Chondrocyte (in vitro differentiated cells): ENCODE data around the gene SPATA6. TPM values are rescaled to one million over a fixed set of nuclear protein-coding genes. Genes with fewer than 3 reads are reported as not detected.

Source experiments
- DNase-seq: peaks from one replicate; pipeline ENCODE4 v3.0.0; 2021; ENCODE audit warnings: mixed read lengths, low spot score
- H3K27ac Mint-ChIP-seq: one replicate; pipeline ENCODE4 v1.8.0; 2021; ENCODE audit warnings: mild to moderate bottlenecking, moderate library complexity, mixed read lengths; ENCODE audit not compliant: unreplicated experiment
- H3K27me3 Mint-ChIP-seq: 2 replicates; pipeline ENCODE4 v1.8.0; 2021; ENCODE audit warnings: low read depth, mixed read lengths
- H3K36me3 Mint-ChIP-seq: 2 replicates; pipeline ENCODE4 v1.8.0; 2021; ENCODE audit warnings: low read depth, mixed read lengths
- H3K4me1 Mint-ChIP-seq: 2 replicates; pipeline ENCODE4 v1.8.0; 2021; ENCODE audit warnings: low read depth, mild to moderate bottlenecking, mixed read lengths
- H3K4me3 Mint-ChIP-seq: one replicate; pipeline ENCODE4 v1.8.0; 2021; ENCODE audit warnings: mild to moderate bottlenecking, moderate library complexity, mixed read lengths; ENCODE audit not compliant: unreplicated experiment
- H3K9me3 Mint-ChIP-seq: 2 replicates; pipeline ENCODE4 v1.8.0; 2021; ENCODE audit warnings: low read depth, mixed read lengths
- CTCF ChIP-seq: fragments of 200-600 bp; sonication (generic); IDR thresholded peaks from 2 replicates; pipeline ENCODE4 v1.5.0; 2021; ENCODE audit warnings: antibody characterized with exemption, mild to moderate bottlenecking, moderate library complexity
- total RNA-seq: library from RNA; stranded (reverse); gene quantifications from 3 replicates; pipeline ENCODE4 v1.2.1, GENCODE V29; 2021

The SPATA6 gene
- total RNA-seq, 1 donor from 2014 or later, result 3.8 TPM

- peak; percentile 95 for TF ChIP-seq CTCF
- Mint-ChIP-seq H3K9me3 (no peaks in the 10 kb centered on the region), H3K27ac (no peak overlapping the region), H3K36me3 (no peaks in the 10 kb centered on the region), H3K4me1 (peaks cover 28% of the 10 kb centered on the region), H3K27me3 (peaks cover 1% of the 10 kb centered on the region), H3K4me3 (no peak overlapping the region)
- no peak for DNase-seq
These were observed 26.2 kb upstream of the SPATA6 start for GRCh38 chr1:48498096-48498791.

- no peaks in the 10 kb centered on the region for H3K36me3 Mint-ChIP-seq
- peaks cover 39% of the 10 kb centered on the region for H3K4me1 Mint-ChIP-seq
- H3K9me3 Mint-ChIP-seq, result no peaks in the 10 kb centered on the region
- peaks cover 2% of the 10 kb centered on the region for H3K27me3 Mint-ChIP-seq
- DNase-seq, result no peak
- no peak for TF ChIP-seq CTCF
- H3K4me3 Mint-ChIP-seq, result no peak overlapping the region
- no peak overlapping the region for H3K27ac Mint-ChIP-seq
These were observed 23.9 kb upstream of the SPATA6 start for GRCh38 chr1:48495911-48496310.

- Mint-ChIP-seq H3K27ac (no peak overlapping the region), H3K36me3 (no peaks in the 10 kb centered on the region), H3K9me3 (no peaks in the 10 kb centered on the region), H3K27me3 (peaks cover 7% of the 10 kb centered on the region), H3K4me1 (peaks cover 39% of the 10 kb centered on the region), H3K4me3 (no peak overlapping the region)
- TF ChIP-seq CTCF, result no peak
- DNase-seq, result no peak
These were observed 23.2 kb upstream of the SPATA6 start for GRCh38 chr1:48495166-48495565.

- no peaks in the 10 kb centered on the region for H3K36me3 Mint-ChIP-seq
- H3K4me3 Mint-ChIP-seq, result no peak overlapping the region
- DNase-seq, result no peak
- H3K9me3 Mint-ChIP-seq, result no peaks in the 10 kb centered on the region
- no peak for TF ChIP-seq CTCF
- H3K27me3 Mint-ChIP-seq, result peaks cover 7% of the 10 kb centered on the region
- peaks cover 39% of the 10 kb centered on the region for H3K4me1 Mint-ChIP-seq
- H3K27ac Mint-ChIP-seq, result peak overlapping the region; percentile 88
These were observed 22.2 kb upstream of the SPATA6 start for GRCh38 chr1:48493970-48494769.

- H3K27ac Mint-ChIP-seq, result no peak overlapping the region
- peaks cover 6% of the 10 kb centered on the region for H3K27me3 Mint-ChIP-seq
- no peaks in the 10 kb centered on the region for H3K36me3 Mint-ChIP-seq
- no peaks in the 10 kb centered on the region for H3K9me3 Mint-ChIP-seq
- H3K4me3 Mint-ChIP-seq, result no peak overlapping the region
- TF ChIP-seq CTCF, result no peak
- peaks cover 34% of the 10 kb centered on the region for H3K4me1 Mint-ChIP-seq
- DNase-seq, result no peak
These were observed 21.0 kb upstream of the SPATA6 start for GRCh38 chr1:48493041-48493440.
